ENCODE measurements around the gene COBL. TPM values are rescaled to one million over a fixed set of nuclear protein-coding genes. Genes with fewer than 3 reads are reported as not detected.

The COBL gene
- total RNA-seq, 4 donors from 2014 or later: 5.9 to 21.3 (median 7.8) TPM

DNA sequence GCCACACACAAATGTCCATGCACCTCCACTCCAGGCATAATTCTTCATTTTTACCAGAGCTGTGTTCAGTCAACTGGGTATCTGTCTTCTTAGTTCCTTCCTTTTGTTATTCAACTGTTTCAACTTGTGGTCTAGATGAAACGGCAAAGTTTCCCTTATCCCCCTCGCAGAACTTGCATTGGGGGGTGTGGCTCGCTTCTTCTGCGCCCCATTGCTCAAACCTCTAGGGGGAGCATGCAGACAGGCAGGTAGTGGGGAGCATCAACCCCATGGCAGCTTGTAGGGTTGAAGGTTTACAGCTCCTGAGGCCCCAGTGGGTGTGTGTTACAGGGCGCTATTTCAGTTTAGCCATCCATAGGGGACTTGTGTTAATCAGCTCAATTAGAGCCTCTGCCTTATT is 38.3 kb upstream of the COBL start:
- Histone ChIP-seq H3K27ac (no peak overlapping the region), H3K9me3 (no peaks in the 10 kb centered on the region), H3K4me3 (no peak overlapping the region), H3K36me3 (no peaks in the 10 kb centered on the region), H3K27me3 (no peaks in the 10 kb centered on the region), H3K4me1 (no peaks in the 10 kb centered on the region)
- DNase-seq: no peak
- WGBS, 2 donors: 80 to 90% methylated on average over 1 to 5 of the region's 5 CpGs
- intact Hi-C loops (cut with DNase I): no loop called here
- TF ChIP-seq, protein P1, sequence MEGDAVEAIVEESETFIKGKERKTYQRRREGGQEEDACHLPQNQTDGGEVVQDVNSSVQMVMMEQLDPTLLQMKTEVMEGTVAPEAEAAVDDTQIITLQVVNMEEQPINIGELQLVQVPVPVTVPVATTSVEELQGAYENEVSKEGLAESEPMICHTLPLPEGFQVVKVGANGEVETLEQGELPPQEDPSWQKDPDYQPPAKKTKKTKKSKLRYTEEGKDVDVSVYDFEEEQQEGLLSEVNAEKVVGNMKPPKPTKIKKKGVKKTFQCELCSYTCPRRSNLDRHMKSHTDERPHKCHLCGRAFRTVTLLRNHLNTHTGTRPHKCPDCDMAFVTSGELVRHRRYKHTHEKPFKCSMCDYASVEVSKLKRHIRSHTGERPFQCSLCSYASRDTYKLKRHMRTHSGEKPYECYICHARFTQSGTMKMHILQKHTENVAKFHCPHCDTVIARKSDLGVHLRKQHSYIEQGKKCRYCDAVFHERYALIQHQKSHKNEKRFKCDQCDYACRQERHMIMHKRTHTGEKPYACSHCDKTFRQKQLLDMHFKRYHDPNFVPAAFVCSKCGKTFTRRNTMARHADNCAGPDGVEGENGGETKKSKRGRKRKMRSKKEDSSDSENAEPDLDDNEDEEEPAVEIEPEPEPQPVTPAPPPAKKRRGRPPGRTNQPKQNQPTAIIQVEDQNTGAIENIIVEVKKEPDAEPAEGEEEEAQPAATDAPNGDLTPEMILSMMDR (IDR thresholded peaks at IDR 0.05): no peak
- no peak for TF ChIP-seq POLR2A (IDR thresholded peaks at IDR 0.05)

DNA sequence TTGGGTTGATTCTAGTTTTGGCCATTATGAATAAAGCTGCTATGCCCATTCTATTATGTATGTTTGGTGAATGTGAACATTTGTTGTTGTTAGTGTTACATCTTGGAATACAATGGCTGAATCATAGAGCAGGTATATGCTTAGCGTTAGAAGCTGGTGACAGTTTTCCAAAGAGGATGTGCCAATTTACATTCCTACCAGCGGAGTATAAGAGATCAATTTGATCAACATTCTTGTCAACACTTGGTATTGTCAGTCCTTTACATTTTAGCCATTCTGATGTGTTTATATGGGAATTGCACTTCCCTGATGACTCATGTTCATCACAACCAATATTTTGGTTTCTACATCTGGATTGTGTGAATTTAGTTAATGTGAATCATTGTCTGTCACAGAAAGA is 37.8 kb upstream of the COBL start:
- 78 to 91% methylated on average over 2 of the region's 2 CpGs for WGBS, 2 donors
- Histone ChIP-seq H3K36me3 (no peaks in the 10 kb centered on the region), H3K4me3 (no peak overlapping the region), H3K27me3 (no peaks in the 10 kb centered on the region), H3K9me3 (no peaks in the 10 kb centered on the region), H3K4me1 (no peaks in the 10 kb centered on the region), H3K27ac (no peak overlapping the region)
- no peak for TF ChIP-seq POLR2A (IDR thresholded peaks at IDR 0.05)
- TF ChIP-seq, protein P1 (IDR thresholded peaks at IDR 0.05): no peak
- no peak for DNase-seq
- intact Hi-C loops (cut with DNase I): no loop called here

DNA sequence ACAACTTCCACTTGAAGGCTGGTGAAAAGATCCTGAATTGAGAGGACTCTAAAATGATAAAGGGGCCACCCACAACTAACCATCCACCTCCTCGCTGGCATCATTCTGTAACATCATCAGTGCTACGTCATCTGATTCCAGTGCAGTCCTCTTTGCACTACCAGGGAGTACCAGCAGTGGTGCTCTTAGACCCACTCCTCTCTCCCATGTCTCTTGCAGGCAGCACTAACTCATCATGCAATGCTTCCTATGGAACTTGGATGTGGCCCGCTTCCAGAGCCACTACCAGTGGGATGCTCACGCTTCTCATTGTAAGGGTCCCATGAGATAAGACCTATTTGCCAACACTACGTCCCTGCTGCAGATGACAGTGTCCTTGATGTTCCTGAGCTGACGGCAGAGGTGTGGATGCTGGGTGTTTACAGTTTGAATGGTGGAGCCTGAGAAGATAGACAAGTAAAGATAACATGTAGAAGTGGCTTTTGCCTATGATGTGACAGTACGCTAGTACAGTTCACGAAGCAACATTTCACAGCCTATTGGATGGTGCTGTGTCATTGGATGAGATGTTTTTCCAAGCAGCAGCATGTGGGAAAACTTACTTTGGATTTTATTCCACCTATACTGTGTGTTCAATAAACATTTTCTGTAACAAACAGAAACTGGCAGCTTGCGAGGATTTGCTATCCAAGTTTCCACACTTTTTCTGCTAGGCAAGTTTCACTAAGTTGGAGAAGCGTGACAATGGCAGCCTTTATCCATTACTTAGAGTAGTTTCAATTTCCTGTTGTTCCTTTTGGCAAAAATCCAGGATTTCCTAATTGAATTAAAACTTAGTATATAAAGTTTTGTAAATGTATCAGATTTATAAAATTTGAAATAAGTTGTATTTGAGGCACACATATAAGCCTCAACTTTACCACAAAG is 35.8 kb upstream of the COBL start:
- Histone ChIP-seq H3K27ac (no peak overlapping the region), H3K4me1 (no peaks in the 10 kb centered on the region), H3K4me3 (no peak overlapping the region), H3K9me3 (no peaks in the 10 kb centered on the region), H3K27me3 (no peaks in the 10 kb centered on the region), H3K36me3 (no peaks in the 10 kb centered on the region)
- no peak for DNase-seq
- intact Hi-C loops (cut with DNase I): no loop called here
- TF ChIP-seq, protein P1 (IDR thresholded peaks at IDR 0.05): no peak
- TF ChIP-seq POLR2A (IDR thresholded peaks at IDR 0.05): no peak
- 80 to 84% methylated on average over 8 to 10 of the region's 10 CpGs for WGBS, 2 donors

DNA sequence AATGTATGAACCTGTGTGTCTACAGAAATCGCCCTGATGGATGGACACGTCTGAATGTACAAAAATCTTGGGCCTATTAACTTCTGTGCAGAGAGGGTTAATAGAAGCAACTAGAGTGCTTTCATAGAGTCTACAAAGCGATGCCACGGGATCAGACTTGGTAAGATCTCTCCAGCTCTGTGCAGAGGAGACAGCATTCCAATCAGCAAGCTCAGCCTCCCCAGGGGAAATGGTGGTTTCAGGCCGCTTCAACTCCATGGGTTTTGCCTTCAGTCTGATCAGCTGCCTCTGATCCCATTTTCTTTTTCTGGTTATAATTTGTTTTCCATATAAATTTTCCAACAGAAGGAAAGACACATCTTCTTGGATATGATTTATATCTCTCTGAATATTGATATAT is 35.1 kb upstream of the COBL start:
- intact Hi-C loops (cut with DNase I): no loop called here
- Histone ChIP-seq H3K27me3 (no peaks in the 10 kb centered on the region), H3K9me3 (no peaks in the 10 kb centered on the region), H3K36me3 (no peaks in the 10 kb centered on the region), H3K4me3 (no peak overlapping the region), H3K27ac (no peak overlapping the region), H3K4me1 (no peaks in the 10 kb centered on the region)
- DNase-seq: no peak
- TF ChIP-seq, protein P1 (IDR thresholded peaks at IDR 0.05): no peak
- 81 to 82% methylated on average over 5 of the region's 5 CpGs for WGBS, 2 donors

DNA sequence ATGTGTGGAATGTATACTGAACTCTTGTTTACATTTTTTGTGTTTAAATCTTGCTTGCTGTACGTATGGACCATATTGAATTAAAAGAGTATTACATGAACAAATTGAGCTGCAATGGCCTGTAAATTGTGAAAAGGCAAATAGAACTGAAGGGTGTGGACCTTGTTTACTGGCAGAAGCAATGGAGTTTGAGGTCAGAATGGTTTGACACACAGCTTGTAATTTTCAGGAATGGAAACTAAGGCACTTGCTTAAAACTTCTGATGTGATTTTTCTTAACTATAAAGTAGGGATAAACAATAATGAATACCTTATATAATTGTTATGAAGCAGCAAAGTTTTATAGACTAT is 33.9 kb upstream of the COBL start:
- Histone ChIP-seq H3K36me3 (no peaks in the 10 kb centered on the region), H3K27ac (no peak overlapping the region), H3K9me3 (no peaks in the 10 kb centered on the region), H3K4me1 (no peaks in the 10 kb centered on the region), H3K4me3 (no peak overlapping the region), H3K27me3 (no peaks in the 10 kb centered on the region)
- DNase-seq: no peak
- intact Hi-C loops (cut with DNase I): no loop called here
- TF ChIP-seq POLR2A (IDR thresholded peaks at IDR 0.05): no peak
- TF ChIP-seq, protein P1 (IDR thresholded peaks at IDR 0.05): no peak
- WGBS, 2 donors: 43 to 67% methylated on average over 1 of the region's 1 CpG
